Left lung (tissue), 10 donors: ENCODE results near the gene PSG6. TPM values are rescaled to one million over a fixed set of nuclear protein-coding genes. Genes with fewer than 3 reads are reported as not detected.
"Not testable (repeated sequence)": the region's sequence is repeated elsewhere in the genome, so short reads cannot be mapped to it uniquely, and the experiment has no call there.

Source experiments
- ATAC-seq: fragments of 200-7000 bp; cut with Tn5 transposase; one replicate; pipeline ENCODE4 v1.9.1; 2020; ENCODE audit warnings: moderate library complexity
- DNase-seq, 4 donors: peaks; one replicate each; pipeline ENCODE4 v3.0.0-alpha.2; 2013 to 2020
- H3K27ac ChIP-seq, 2 donors: fragments of 200-600 bp; sonication (generic) in 1 of 2; one replicate each; pipeline versions ENCODE4 v1.5.0 to v1.8.0; 2020 to 2021
- H3K27me3 ChIP-seq, 2 donors: fragments of 200-600 bp; sonication (generic) in 1 of 2; one replicate each; pipeline versions ENCODE4 v1.5.0 to v1.8.0; 2020 to 2021
- H3K36me3 ChIP-seq, 2 donors: fragments of 200-600 bp; sonication (generic) in 1 of 2; one replicate each; pipeline versions ENCODE4 v1.5.0 to v1.8.0; 2020 to 2021
- H3K4me1 ChIP-seq, 2 donors: fragments of 200-600 bp; one replicate each; pipeline ENCODE4 v1.8.0; 2021
- H3K4me3 ChIP-seq, 2 donors: fragments of 200-600 bp; sonication (generic) in 1 of 2; one replicate each; pipeline versions ENCODE4 v1.5.0 to v1.8.0; 2020 to 2021; ENCODE audit warnings: mild to moderate bottlenecking in 1 of 2
- H3K9me3 ChIP-seq, 2 donors: fragments of 200-600 bp; sonication (generic) in 1 of 2; one replicate each; pipeline versions ENCODE4 v1.5.0 to v1.8.0; 2020 to 2021
- CTCF ChIP-seq, 2 donors: fragments of 200-600 bp; sonication (generic) in 1 of 2; IDR thresholded peaks; one replicate each; pipeline versions ENCODE4 v1.5.0 to v1.8.0; 2021; ENCODE audit warnings: antibody characterized with exemption in 2 of 2
- intact Hi-C, 2 donors: fragments of 100-400 bp; cut with DNase I; formaldehyde crosslinking; loops; one replicate each; pipeline versions ENCODE4 v1.11.2 to v1.14.2; 2022
- polyA plus RNA-seq, 6 donors: library from polyadenylated mRNA; unstranded; fragments of 120-200 nt; gene quantifications; one replicate each; pipeline ENCODE4 v1.2.1, GENCODE V29; 2013; ENCODE audit not compliant: insufficient read length in 6 of 6
- total RNA-seq, 2 donors: library from RNA; stranded (reverse); fragmentation: NEBNext Ultra II Directional; extraction: Animal tissue kit (Norgen Biotek cat#: 25700); gene quantifications; one replicate each; pipeline ENCODE4 v1.2.1, GENCODE V29; 2021
- donor health status: DM: no; HTN: yes; CAD: no.
- donor health status: DM: no; HTN: no; CAD: no.

The PSG6 gene
- total and polyA plus RNA-seq, 8 donors, result 0.21 TPM; not detected in 7

GRCh38 chr19:42932485-42933101 is 14.9 kb upstream of the PSG6 start:
- H3K9me3 ChIP-seq, H3K27me3 ChIP-seq, H3K4me3 ChIP-seq, H3K4me1 ChIP-seq, H3K27ac ChIP-seq, H3K36me3 ChIP-seq, DNase-seq, ATAC-seq, intact Hi-C loops: not testable (repeated sequence)

DNA sequence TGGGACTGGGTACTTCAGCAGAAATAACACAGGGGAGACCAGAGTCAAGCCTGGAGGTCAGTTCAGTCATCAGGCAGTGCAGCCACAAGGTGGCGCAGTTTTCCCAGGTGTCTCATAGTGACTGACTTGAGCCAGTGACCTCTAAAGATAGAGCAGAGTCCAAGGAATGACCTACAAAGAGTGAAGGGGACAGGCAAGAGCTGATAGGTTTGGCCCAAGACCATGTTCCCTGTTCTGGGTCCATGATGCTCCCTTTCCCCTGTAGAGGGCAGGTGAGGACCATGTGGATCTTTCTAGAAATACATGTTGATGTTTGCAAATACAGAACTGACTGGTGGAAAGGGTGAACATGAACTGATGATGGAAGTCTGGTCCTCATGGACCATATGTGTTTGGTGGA is 12.5 kb upstream of the PSG6 start:
- H3K9me3 ChIP-seq, H3K27ac ChIP-seq, ATAC-seq, H3K36me3 ChIP-seq, H3K4me3 ChIP-seq, H3K27me3 ChIP-seq, DNase-seq, intact Hi-C loops, H3K4me1 ChIP-seq: not testable (repeated sequence)

DNA sequence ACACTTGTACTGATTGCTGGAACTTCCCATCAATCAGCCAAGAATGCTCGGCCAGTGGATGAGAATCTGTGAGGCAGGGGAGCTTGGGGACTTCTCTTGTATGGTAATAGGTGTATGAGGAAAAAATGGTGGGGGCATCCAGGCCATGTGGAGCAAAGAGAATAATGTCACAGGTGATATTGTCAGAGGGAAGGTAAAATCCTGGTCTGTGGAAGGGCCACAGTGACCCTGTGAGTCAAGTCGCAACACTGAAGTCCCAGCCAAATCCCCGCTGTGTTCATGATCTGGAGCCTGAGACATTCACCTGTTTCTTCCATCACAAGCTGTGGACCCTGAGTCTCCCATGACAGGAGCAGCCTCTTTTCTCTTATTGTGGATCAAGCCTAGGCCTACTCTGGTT is 11.2 kb upstream of the PSG6 start:
- Histone ChIP-seq H3K27ac (no peak overlapping the region), H3K9me3 (no peaks in the 10 kb centered on the region), H3K27me3 (no peaks in the 10 kb centered on the region), H3K36me3 (no peaks in the 10 kb centered on the region), H3K4me3 (no peak overlapping the region), H3K4me1 (no peaks in the 10 kb centered on the region)
- TF ChIP-seq CTCF (IDR thresholded peaks at IDR 0.05), result no peak
- ATAC-seq (no peak), DNase-seq (no peak)
- intact Hi-C loops, result no loop called here

DNA sequence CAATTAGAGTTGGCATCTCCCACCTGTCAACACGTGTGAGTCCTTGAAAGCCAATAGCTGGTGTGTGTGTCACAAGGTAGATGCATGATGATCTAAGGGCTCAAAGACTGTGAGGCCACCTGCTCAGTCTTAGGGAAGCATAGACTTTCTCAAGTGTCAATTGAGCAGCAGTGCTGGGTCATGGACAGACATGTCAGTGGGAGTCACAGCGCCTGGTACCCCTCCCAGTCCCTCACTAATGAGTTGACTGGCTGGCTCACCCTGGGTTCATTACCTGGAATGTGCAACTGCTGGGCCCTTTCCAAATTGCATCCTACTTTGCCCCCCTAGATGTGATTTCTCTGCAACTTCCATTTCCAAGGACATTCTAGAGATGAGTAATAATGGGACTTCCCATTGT is 9.1 kb upstream of the PSG6 start:
- no peak overlapping the region for H3K27ac ChIP-seq
- no peaks in the 10 kb centered on the region for H3K36me3 ChIP-seq
- DNase-seq (no peak), ATAC-seq (no peak)
- intact Hi-C loops, result no loop called here
- H3K4me1 ChIP-seq, result no peaks in the 10 kb centered on the region
- no peak for TF ChIP-seq CTCF (IDR thresholded peaks at IDR 0.05)
- no peak overlapping the region for H3K4me3 ChIP-seq
- no peaks in the 10 kb centered on the region for H3K9me3 ChIP-seq
- H3K27me3 ChIP-seq, result no peaks in the 10 kb centered on the region

- H3K9me3 ChIP-seq, H3K4me1 ChIP-seq, intact Hi-C loops, H3K36me3 ChIP-seq, H3K27ac ChIP-seq, ATAC-seq, H3K27me3 ChIP-seq, H3K4me3 ChIP-seq: not testable (repeated sequence)
- TF ChIP-seq CTCF (IDR thresholded peaks at IDR 0.05), result peak; percentile 51 to 52
- peak in 1 of 4 donors; percentile 2 for DNase-seq
Observed at GRCh38 chr19:42923106-42923505, 5.4 kb upstream of the PSG6 start.

DNA sequence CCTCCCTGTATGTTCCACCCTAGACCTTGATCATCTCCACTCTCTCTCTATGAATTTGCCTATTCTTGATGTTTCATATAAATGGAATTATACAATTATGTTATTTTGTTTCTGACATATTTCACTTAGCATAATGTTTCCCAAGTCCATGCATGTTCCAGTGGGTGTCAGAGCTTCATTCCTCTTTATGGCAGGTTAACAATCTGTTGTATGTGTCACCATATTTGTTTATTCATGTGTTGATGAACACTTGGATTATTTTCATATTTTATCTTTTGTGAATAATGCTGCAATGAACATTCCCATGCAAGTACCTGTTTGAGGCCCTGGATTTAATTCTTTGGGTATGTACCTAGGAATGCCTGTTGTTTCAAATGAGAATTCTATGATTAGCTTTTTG is 3.3 kb upstream of the PSG6 start:
- H3K27ac ChIP-seq, H3K4me1 ChIP-seq, DNase-seq, intact Hi-C loops, ATAC-seq, H3K27me3 ChIP-seq, H3K36me3 ChIP-seq, H3K9me3 ChIP-seq, H3K4me3 ChIP-seq: not testable (repeated sequence)

GRCh38 chr19:42919757-42920079 is 2.0 kb upstream of the PSG6 start:
- Histone ChIP-seq H3K27me3 (no peaks in the 10 kb centered on the region), H3K4me3 (no peak overlapping the region), H3K4me1 (no peaks in the 10 kb centered on the region), H3K27ac (no peak overlapping the region), H3K36me3 (no peaks in the 10 kb centered on the region), H3K9me3 (no peaks in the 10 kb centered on the region)
- DNase-seq, result no peak
- no peak for ATAC-seq
- no peak for TF ChIP-seq CTCF (IDR thresholded peaks at IDR 0.05)
- intact Hi-C loops, result no loop called here

- not testable (repeated sequence) for H3K4me1 ChIP-seq
Observed at GRCh38 chr19:42919070-42919756, 1.5 kb upstream of the PSG6 start.

GRCh38 chr19:42918377-42919069 is 829 bp upstream of the PSG6 start:
- H3K27ac ChIP-seq, ATAC-seq, DNase-seq, H3K27me3 ChIP-seq, H3K36me3 ChIP-seq, H3K9me3 ChIP-seq, H3K4me3 ChIP-seq, H3K4me1 ChIP-seq, intact Hi-C loops: not testable (repeated sequence)

More at GRCh38 chr19:42919070-42919756, 1.5 kb upstream of the PSG6 start:
- H3K36me3 ChIP-seq, H3K27me3 ChIP-seq, intact Hi-C loops, H3K27ac ChIP-seq, DNase-seq, ATAC-seq, H3K9me3 ChIP-seq, H3K4me3 ChIP-seq: not testable (repeated sequence)
